GM19035 (cell line): ENCODE results near the gene SSTR4.

ENCODE experiments used
- ATAC-seq: cut with Tn5 transposase; IDR thresholded peaks from one replicate; pipeline ENCODE4 v1.9.1; 2021; ENCODE audit not compliant: unreplicated experiment

Gene SSTR4

DNA sequence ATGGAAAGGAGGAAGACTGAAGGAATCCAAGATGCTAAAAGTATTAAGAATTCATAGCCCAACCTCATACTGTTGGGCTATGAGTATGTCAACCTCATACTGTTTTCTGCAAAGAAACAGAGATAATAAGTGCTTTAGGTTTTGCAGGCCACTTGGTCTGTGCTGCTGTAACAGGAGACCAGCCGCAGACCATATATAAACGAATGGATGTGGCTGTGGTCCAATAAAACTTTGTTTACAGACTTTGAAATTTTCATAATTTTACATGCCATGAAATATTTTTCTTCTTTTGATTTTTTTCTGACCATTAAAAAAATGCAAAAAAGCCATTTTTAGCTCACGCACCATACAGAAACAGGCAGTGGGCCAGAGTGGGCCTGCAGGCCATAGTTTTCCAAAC is 28.1 kb downstream of the SSTR4 start:
- ATAC-seq, result no peak

DNA sequence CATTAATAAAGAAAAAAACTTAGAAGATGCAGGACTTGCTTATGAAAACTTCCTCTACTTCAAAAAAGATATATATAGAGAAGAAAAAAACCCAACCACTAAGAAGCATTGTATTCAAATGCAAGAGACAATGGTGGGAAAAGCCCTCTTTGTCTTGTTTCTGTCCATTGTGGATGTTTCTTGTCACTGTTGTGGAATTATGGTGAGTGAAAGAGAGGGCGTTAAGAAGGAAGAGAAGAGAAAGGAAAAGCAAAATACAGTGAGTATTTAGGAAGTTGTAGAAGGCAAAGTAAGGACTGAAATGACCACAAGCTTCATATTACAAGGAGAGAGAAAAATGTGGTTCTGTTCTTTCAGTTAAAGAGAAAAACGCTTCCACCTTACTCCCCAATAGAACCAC is 28.5 kb downstream of the SSTR4 start:
- ATAC-seq, result no peak

DNA sequence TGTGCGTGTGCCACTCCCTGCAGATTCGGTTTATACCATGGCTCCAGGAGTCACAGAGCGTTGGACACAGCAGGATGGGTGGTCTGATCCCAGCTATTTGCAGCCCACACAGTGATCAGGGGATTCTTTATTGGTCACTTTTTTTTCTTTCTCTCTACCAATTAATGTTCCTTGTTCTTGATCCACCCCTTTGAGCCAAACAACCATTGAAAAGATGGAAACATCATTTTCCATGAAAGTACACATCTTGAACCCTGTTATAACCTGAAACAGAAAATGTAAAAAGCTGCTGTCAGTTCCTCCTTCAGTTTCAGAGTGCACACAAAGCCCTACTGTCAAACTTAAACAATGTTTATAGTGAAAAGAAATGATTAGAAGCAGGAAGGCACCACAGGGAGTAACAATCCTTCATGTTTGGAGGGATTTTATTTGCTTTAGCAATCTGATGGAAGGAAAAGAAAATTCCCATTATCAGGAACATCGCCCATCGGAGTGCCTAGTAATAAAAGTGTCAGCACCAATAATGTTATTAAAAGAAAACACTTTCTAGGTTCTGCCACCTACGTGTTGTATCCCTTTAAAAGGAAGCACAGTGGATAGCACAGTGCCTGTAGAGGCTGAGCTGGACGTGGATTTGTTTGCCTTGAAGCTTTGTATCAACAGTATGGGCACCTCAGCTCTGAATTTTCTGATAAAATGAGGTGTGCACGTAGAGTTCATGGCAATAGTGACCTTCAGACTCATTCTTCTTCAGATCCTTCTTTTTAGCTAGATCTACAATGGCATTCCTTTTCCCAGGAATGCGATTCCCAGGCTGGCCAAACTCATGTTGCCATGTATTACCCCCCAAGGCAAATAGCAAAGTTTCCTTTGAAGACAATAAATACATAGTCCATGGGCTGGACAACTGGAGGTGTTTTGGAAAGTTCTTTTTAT is 30.4 kb downstream of the SSTR4 start:
- no peak for ATAC-seq

DNA sequence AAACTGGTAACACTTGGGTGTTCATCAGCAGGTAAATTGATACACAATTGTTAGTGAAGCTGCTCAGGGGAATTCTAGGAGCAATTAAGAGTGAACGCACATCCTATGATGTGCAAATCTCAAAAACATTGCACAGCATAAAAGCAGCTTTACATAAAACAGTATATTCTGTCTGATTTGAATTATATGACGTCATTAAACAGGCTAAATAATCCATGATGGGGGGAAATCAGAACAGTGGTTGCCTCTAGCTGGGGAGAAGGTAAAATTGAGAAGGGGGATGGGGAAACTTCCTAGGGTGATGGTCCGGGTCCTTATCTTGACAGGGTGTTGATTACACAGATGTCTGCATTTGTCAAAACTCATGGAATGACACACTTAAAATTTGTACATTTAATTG is 31.7 kb downstream of the SSTR4 start:
- ATAC-seq, result no peak

DNA sequence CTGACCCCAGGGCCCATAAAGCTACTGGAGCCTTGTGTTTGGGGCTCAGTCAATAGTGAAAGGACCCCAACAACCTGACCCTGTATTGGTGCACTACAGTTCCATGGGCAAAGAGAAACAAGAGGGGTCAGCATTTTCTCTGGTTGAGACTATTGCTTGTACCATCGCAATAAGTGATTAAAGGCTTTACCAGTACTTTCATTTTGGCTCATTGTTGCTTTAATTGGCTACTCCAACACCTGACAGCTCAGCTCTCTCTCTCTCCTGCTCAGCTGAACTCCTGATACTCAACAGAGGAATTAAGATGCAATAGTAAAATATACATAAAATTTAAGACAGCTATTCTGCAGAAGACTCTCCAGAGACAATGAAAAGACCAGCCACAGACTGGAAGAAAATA is 33.2 kb downstream of the SSTR4 start:
- ATAC-seq, result no peak

DNA sequence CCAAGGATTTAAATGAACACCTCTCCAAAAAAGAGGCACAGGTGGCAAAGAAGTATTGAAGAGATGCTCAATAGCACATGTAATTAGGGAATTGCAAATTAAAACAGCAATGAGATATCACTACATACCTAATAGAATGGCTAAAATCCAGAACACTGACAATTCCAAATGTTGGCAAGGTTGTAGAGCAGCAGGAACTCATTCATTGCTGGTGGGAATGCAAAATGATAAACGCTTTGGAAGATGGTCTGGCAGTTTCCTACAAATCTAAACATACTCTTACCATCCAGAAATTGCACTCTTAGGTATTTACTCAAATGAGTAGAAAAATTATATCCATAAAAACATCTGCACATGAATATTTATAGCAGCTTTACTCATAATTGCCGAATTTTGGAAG is 34.0 kb downstream of the SSTR4 start:
- ATAC-seq, result no peak

DNA sequence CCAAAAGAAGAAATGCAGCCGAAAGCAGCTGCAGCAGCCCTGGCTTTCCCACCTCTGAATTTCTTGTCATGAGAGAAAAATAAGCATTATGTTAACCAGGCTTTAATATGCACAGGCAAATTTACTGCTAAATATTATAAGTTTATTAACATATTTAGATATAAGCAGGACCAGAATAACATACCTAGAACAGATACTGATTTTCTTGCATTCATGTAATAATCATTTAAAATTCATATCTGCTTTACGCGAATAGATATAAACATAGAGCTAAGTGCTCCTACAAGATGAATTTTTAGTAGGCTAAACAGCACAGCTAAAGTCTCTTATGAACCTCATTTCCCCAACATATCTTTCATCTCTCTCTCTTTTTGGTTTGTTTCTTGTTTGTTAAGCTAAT is 36.3 kb downstream of the SSTR4 start:
- ATAC-seq, result no peak

DNA sequence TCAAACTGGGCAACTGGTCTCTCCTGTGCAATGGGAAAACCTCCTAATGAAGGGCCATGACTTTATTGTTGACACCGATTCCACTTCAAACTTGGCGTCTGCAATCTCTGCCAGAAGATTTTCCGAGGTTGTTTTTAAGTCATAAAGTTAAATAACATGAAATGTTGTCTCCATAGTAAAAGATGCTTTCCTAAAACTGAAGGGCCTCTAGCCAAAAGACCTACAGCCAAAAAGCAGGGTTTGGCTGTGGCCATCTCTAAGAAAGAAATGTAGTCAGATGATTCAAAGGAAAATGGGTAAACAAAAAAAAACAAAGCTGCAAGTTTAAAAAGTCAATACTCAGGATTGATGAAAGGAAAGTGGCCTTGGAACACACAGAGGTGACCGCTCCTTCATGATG is 36.9 kb downstream of the SSTR4 start:
- no peak for ATAC-seq

DNA sequence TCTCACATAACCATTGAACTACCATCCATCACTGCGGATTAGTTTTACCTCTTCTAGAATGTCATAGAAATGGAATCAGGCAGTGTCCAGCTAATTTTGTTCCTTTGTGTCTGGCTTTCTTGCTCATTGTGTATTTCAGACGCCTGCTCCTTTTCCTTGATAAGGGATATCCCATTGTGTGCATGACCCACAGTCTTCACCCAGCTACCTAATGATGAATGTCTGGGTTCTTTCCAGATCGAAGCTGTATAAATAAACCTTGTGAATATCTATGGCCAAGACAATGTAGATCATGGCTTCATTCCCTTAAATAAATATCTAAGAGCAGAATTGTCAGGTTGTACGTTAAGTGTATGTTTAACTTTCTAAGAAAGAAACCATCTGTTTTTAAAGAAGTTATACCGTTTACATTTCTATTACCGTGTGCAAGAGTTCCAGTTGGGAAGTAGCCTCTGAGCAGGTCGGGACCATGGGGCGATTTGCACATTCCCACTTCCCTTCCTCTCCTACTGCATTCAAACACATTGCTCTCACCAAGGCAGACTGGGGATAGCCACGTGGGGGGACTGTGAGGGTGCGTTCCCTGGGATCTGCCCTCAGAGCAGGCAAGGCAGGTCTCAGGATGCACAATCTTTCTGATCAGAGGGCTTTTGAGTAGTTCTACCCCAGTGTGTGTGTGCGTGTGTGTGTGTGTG is 37.9 kb downstream of the SSTR4 start:
- ATAC-seq, result no peak

DNA sequence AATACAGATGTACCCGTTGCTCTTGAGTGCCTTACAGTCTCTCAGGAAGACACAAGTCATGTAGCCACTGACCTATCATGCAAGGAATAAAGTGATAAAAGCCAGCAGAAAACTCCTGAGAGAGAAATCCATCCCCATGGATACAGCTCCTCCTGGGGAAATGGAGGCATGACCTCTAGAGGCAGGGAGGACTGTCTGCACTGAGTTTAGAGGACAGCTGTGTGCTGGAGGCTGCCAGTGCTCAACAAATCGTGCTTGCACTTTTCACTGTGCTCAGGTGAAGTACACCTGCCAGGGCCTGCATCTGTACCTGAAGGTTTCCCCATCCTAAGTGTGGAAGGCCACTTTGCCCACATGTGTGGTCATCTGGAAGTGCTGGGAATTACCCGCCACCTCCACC is 38.9 kb downstream of the SSTR4 start:
- no peak for ATAC-seq

DNA sequence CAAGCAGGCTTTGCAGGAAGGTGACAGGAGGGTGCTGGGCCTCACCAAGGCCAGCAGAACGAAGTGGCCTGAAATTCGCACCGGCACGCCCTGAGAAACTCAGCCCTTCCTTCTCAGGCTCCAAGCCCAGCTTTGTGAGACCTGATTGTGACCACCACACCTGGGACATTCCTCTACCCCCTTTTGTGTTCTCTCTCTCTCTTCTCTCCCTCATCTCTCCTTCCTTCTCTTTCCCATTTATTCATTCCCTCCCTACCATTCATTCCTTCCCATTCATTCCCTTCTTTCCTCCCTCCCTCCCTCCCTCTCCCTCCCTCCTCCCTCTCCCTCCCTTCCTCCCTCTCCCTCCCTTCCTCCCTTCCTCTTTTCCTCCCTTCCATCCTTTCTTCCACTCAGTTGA is 42.2 kb downstream of the SSTR4 start:
- no peak for ATAC-seq

DNA sequence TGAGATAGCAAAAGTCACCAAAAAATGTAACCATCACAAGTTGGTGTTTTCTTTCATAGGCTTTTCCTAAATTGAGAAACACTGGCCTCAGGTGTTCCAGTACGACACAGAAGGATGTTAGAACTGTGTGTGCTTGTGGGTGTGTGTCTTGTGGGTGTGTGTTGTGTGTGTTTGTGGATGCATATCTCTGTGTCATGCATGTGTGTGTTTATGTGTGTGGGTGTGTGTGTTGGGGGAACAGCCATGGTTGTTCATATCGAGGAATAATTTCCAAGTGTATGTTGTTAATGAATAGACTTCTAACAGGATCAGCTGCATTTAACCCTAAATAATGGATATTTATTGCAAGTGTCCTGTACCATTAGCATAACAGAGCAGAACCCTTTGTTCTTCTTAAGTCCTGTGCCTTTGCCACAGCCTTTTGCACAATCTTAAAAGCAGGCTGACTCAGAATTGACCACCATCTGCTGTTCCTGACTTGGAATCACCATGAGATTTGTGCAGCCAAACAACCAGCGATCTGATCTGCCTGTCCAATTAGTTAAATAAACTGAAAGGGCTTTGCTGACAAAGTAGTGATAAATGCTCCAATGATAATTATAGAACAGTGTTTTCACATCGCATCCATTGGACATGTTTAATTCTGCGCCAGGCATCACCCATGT is 43.4 kb downstream of the SSTR4 start:
- ATAC-seq, result no peak

DNA sequence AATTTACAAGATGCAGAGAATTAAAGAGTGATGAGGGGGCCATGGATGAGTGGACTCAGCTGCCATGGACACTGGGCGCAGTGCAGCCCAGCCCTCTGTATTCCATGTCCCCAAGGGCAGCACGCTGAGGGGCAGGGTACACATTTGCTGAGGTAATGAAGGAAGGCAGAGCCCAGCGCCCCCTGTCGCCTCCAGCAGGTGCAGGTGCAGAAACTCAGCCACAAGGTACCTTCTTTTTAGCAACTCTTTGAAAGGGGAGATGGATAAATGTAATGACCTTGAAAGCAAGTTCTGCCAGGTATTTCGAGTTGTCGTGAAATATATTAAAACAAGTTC is 43.9 kb downstream of the SSTR4 start:
- no peak for ATAC-seq

DNA sequence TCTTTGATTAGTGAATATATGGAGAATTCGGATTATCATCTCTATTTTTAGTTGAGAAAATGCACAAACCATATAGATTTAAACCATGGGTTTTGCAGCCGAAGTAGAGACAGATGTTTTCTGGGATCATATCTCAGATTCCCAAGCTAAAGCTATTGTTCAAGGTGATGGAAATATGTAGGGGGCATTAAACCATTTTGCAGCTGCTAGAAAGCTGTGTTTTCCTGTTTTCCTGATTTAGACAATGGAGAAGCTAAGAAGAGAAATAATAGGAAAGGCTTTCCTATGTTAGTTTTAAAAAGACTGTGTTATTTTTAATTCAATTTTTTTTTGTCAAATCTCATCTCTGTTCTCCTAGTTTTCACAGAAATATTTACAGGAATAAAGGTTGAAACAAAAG is 44.8 kb downstream of the SSTR4 start:
- no peak for ATAC-seq

DNA sequence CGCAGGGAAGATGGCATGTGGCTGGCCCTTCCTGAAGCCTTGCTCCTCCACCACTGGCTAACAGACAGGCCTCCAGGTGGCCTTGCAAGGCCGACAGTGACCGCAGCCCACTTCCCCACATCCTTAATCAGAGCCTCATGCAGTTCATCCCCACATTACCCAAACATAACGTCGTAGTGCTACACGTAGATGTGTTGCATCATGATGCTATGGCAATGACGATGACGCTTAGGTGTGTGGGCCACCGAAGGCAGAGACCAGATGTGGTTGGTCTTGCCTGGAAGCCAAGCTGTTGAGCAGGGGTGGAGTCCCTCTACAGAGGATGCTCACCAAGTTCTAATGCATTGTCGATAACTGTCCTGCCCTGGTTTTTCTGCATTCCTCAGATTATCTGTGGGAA is 45.4 kb downstream of the SSTR4 start:
- no peak for ATAC-seq

DNA sequence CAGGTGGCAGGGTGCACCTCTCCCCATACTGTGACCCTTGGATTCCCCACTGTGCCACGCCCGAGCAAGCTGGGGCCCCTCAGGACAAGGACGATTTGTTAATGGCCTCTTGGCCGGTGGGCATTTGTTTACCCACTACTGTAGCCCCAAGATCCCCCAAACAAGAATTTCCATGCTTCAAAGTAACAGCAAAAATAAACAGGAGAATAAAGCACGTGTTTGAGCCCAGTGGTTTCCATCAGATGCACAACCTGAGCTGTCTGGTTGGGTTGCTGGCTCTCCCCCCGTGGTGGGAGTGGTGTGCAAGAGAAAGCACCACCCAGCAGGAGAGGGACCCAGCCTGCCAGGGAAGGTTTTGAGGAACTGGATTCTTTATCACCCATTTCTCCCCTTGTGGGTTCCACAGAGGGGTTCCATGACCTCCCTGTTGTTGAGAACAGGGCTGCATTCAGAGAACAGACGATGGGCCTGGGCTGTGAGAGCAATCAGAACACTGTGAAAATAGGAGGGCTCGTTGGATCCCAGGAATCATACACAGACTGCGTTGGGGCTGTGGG is 46.2 kb downstream of the SSTR4 start:
- no peak for ATAC-seq

DNA sequence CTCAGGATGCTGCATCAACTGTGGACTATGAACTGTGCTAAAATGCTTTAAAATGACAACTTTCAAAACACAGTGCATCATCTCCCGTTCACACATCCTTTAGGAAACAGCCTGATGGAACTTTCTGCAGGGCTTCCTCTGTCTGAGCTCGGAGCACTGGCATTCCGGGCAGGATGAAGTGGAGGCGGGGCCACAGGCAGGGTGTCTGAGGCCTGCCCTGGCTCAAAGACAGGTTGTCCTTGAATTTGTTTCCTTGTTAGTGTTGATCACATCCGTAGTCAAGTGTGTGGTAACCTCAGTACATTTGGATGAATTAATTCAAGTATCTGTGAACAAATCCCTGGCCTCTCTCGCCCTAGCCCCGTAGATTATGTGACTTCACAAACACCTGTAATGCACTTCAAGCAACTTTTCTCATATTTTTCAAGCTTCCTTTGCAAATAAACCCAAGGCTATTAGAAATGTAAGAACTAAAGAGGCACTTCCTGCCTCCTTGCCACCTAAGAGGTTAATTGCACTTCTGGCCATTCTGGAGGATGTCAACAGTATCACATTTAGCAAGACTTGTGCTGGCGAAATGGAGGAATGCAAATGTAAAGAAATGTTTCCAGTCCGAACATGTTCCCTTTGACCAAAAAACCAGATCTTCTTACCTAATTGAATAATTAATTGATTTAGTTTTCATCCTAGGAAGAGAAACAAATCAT is 47.9 kb downstream of the SSTR4 start:
- no peak for ATAC-seq

DNA sequence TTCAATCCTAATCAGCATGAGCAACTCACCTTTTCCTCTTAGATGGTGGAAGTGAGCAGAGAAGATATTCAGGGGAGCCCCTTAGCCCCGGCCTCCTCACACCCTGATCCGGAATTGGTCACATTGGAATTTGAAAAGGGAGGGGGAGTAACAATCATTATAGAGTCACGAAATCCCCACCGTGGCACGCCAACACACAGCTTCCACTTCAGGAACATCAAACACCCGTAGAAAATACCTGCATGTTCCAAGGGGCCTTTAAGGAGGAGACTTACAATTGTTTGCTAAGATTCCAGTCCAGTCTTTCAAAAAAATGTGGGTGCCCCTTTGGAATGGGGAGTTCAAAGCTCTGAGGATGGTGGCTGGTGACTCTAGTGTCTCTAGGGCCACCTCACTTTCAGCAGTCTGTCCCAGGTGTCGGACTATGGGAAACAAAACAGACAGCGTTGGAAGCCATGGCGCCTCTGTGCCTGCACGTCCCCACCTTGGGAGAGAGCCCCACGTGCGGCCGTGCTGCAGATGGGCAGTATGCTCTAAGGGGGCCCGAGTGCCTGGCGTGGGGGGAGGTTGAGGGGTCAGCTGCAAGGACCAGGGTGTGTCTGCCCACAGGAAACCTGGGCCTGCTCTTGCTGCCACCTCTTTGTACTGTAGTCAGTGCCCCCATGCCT is 48.6 kb downstream of the SSTR4 start:
- no peak for ATAC-seq

DNA sequence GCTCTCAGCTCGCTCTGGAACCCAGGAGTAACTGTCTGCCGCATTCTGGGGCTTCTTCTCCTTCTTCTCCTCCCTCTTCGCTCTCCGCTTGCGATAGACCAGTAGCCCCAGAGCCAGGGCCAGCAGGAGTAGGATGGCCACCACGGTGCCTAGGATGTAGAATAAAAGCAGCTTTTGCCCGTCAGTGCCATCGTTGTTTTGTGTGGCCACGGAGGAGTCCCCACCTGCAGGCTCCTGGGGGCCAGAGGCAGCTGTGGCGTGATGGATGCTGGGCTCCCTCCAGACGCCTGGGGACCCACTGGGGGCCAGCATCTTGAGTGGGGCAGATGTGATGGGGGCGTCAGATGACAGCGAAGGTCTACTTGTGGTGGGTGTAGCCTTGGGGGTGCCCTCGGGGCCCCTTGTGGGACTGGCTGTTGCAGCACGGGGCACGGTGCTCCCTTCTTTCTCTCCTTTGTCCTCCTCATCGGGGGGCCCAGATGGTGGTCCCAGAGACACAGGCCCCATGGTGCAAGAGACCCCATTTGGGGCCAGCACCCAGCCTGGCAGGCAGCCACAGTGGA is 49.3 kb downstream of the SSTR4 start:
- no peak for ATAC-seq

DNA sequence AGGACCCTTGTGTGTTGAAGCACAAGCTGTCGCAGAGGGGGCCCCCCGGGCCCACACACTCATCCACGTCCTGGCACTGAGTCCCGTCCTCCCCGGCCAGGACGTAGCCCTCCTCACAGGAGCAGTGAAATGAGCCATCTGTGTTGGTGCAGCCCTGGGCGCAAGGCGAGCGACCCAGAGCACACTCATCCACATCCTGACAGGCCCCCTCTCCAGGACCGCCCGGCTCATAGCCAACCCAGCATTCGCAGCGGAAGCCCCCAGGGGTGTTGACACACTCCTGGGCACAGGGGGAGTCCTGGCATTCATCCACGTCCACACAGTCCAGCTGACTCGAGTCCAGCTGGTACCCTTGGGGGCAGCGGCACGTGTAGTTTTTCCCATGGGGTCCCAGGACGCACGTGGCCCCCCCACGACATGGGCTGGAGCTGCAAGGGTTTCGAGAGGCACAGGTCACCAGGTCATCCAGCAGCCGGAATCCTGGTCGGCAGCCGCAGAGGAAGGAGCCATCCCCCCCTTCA is 49.8 kb downstream of the SSTR4 start:
- no peak for ATAC-seq
